CD4-positive, alpha-beta memory T cell (primary cell): ENCODE data around the gene CDH8. TPM values are rescaled to one million over a fixed set of nuclear protein-coding genes. Genes with fewer than 3 reads are reported as not detected.

Experiments used
- CTCF ChIA-PET: fragments of 350-600 bp; sonication (Branson Sonifier 250); formaldehyde crosslinking; loops from one replicate; lab custom pipeline; 2021; ENCODE audit warnings: inconsistent platforms; ENCODE audit not compliant: partially characterized antibody; lab: Charles Lee
- POLR2A ChIA-PET: fragments of 350-600 bp; sonication (Branson Sonifier 250); formaldehyde crosslinking; loops from one replicate; lab custom pipeline; 2021; ENCODE audit not compliant: partially characterized antibody; lab: Charles Lee
- DNase-seq, 5 donors: peaks; one replicate each; pipeline versions ENCODE4 v3.0.0 to v3.0.0-alpha.2; 2020 to 2022; ENCODE audit warnings: mixed read lengths in 1 of 5
- H3K27ac ChIP-seq: one replicate; pipeline ENCODE4 v1.7.0; 2013; ENCODE audit warnings: low read depth, low read length
- H3K27me3 ChIP-seq: 2 replicates; pipeline ENCODE4 v1.7.0; 2013; ENCODE audit warnings: mild to moderate bottlenecking, low read length, moderate library complexity; ENCODE audit not compliant: insufficient read depth
- H3K36me3 ChIP-seq: 2 replicates; pipeline ENCODE4 v1.7.0; 2013; ENCODE audit warnings: mild to moderate bottlenecking, low read length, moderate library complexity; ENCODE audit not compliant: insufficient read depth
- H3K4me1 ChIP-seq: 2 replicates; pipeline ENCODE4 v1.7.0; 2013; ENCODE audit warnings: mild to moderate bottlenecking, low read length, moderate library complexity; ENCODE audit not compliant: insufficient read depth
- H3K4me3 ChIP-seq, 2 donors: one replicate each; pipeline ENCODE4 v1.7.0; 2013; ENCODE audit warnings: low read length in 2 of 2, mild to moderate bottlenecking in 1 of 2
- H3K9me3 ChIP-seq, 2 donors: one replicate each; pipeline ENCODE4 v1.7.0; 2013; ENCODE audit warnings: low read length in 2 of 2, control low read depth in 1 of 2; ENCODE audit not compliant: control insufficient read depth in 1 of 2
- H3K27ac Mint-ChIP-seq, 7 donors: one replicate each; pipeline ENCODE4 v1.8.0; 2020 to 2021; ENCODE audit warnings: mixed read lengths in 7 of 7, mild to moderate bottlenecking in 6 of 7, inconsistent platforms in 3 of 7, moderate library complexity in 3 of 7
- H3K27me3 Mint-ChIP-seq, 2 donors: one replicate each; pipeline ENCODE4 v1.8.0; 2020 to 2021; ENCODE audit warnings: mixed read lengths in 2 of 2
- H3K36me3 Mint-ChIP-seq, 2 donors: one replicate each; pipeline ENCODE4 v1.8.0; 2020 to 2021; ENCODE audit warnings: mixed read lengths in 2 of 2, inconsistent platforms in 1 of 2, mild to moderate bottlenecking in 1 of 2
- H3K4me1 Mint-ChIP-seq, 4 donors: one replicate each; pipeline ENCODE4 v1.8.0; 2020 to 2021; ENCODE audit warnings: mixed read lengths in 4 of 4, mild to moderate bottlenecking in 1 of 4
- H3K4me3 Mint-ChIP-seq, 8 donors: one replicate each; pipeline ENCODE4 v1.8.0; 2020 to 2021; ENCODE audit warnings: mixed read lengths in 8 of 8, mild to moderate bottlenecking in 7 of 8, moderate library complexity in 6 of 8, inconsistent platforms in 3 of 8
- H3K9me3 Mint-ChIP-seq, 8 donors: one replicate each; pipeline ENCODE4 v1.8.0; 2020 to 2021; ENCODE audit warnings: mixed read lengths in 8 of 8, mild to moderate bottlenecking in 5 of 8, inconsistent platforms in 3 of 8, moderate library complexity in 1 of 8
- intact Hi-C: fragments of 100-400 bp; cut with micrococcal nuclease; formaldehyde crosslinking; loops from one replicate; pipeline ENCODE4 v1.15.1; 2023
- polyA plus RNA-seq, 2 donors: library from polyadenylated mRNA; unstranded; fragments of 300-500 nt; fragmentation: Illumina TruSeq; gene quantifications; one replicate each; pipeline ENCODE4 v1.2.3, GENCODE V29; 2021
- total RNA-seq, 2 experiments: library from RNA; stranded (reverse); gene quantifications; one replicate each; pipeline ENCODE4 v1.2.3, GENCODE V29; 2021

Gene CDH8
- total and polyA plus RNA-seq, 4 experiments from 2014 or later: not detected

GRCh38 chr16:61858988-61859387 lies 177.2 kb downstream of the CDH8 start:
- intact Hi-C loops: no loop called here
- H3K9me3 Mint-ChIP-seq: peaks cover 0 to 46% (median 29%) of the 10 kb centered on the region in 8 donors
- POLR2A ChIA-PET: no interaction called here
- no peaks in the 10 kb centered on the region for H3K36me3 Mint-ChIP-seq
- Histone ChIP-seq H3K4me1 (no peaks in the 10 kb centered on the region), H3K36me3 (no peaks in the 10 kb centered on the region), H3K9me3 (no peaks in the 10 kb centered on the region), H3K27ac (no peak overlapping the region), H3K27me3 (no peaks in the 10 kb centered on the region), H3K4me3 (no peak overlapping the region)
- no peaks in the 10 kb centered on the region for H3K27me3 Mint-ChIP-seq
- CTCF ChIA-PET: no interaction called here
- no peaks in the 10 kb centered on the region for H3K4me1 Mint-ChIP-seq
- no peak overlapping the region for H3K27ac Mint-ChIP-seq
- no peak for DNase-seq
- H3K4me3 Mint-ChIP-seq: no peak overlapping the region

GRCh38 chr16:61842666-61843065 lies 193.6 kb downstream of the CDH8 start:
- no peaks in the 10 kb centered on the region for H3K4me1 ChIP-seq
- CTCF ChIA-PET: no interaction called here
- Mint-ChIP-seq H3K27me3 (no peaks in the 10 kb centered on the region), H3K4me3 (no peak overlapping the region), H3K9me3 (peaks cover 0 to 36% (median 24%) of the 10 kb centered on the region in 8 donors), H3K4me1 (no peaks in the 10 kb centered on the region), H3K27ac (no peak overlapping the region), H3K36me3 (no peaks in the 10 kb centered on the region)
- H3K27ac ChIP-seq: no peak overlapping the region
- no peaks in the 10 kb centered on the region for H3K27me3 ChIP-seq
- POLR2A ChIA-PET: no interaction called here
- no peak overlapping the region for H3K4me3 ChIP-seq
- no peak for DNase-seq
- H3K36me3 ChIP-seq: no peaks in the 10 kb centered on the region
- intact Hi-C loops: no loop called here
- H3K9me3 ChIP-seq: peaks cover 0 to 8% of the 10 kb centered on the region in 2 donors

- intact Hi-C loops: no loop called here
- peaks cover 0 to 7% of the 10 kb centered on the region in 2 donors for H3K9me3 ChIP-seq
- no peak overlapping the region for H3K27ac ChIP-seq
- no peak for DNase-seq
- no peak overlapping the region for H3K4me3 ChIP-seq
- POLR2A ChIA-PET: no interaction called here
- no peaks in the 10 kb centered on the region for H3K27me3 ChIP-seq
- Mint-ChIP-seq H3K4me1 (no peaks in the 10 kb centered on the region), H3K27ac (no peak overlapping the region), H3K36me3 (no peaks in the 10 kb centered on the region), H3K4me3 (no peak overlapping the region), H3K27me3 (no peaks in the 10 kb centered on the region), H3K9me3 (peaks cover 0 to 42% (median 25%) of the 10 kb centered on the region in 8 donors)
- no peaks in the 10 kb centered on the region for H3K36me3 ChIP-seq
- no peaks in the 10 kb centered on the region for H3K4me1 ChIP-seq
- CTCF ChIA-PET: no interaction called here
These were observed 199.3 kb downstream of the CDH8 start for GRCh38 chr16:61836804-61837393.

GRCh38 chr16:61834082-61834481 lies 202.2 kb downstream of the CDH8 start:
- Mint-ChIP-seq H3K4me1 (no peaks in the 10 kb centered on the region), H3K36me3 (no peaks in the 10 kb centered on the region), H3K27me3 (no peaks in the 10 kb centered on the region), H3K27ac (peak overlapping the region in 1 of 7 donors; percentile 82), H3K9me3 (peaks cover 0 to 50% (median 23%) of the 10 kb centered on the region in 8 donors), H3K4me3 (no peak overlapping the region)
- H3K36me3 ChIP-seq: no peaks in the 10 kb centered on the region
- ChIA-PET POLR2A (no interaction called here), CTCF (no interaction called here)
- no peaks in the 10 kb centered on the region for H3K27me3 ChIP-seq
- H3K4me3 ChIP-seq: no peak overlapping the region
- DNase-seq: no peak
- H3K9me3 ChIP-seq: peaks cover 0 to 7% of the 10 kb centered on the region in 2 donors
- H3K4me1 ChIP-seq: no peaks in the 10 kb centered on the region
- intact Hi-C loops: no loop called here
- no peak overlapping the region for H3K27ac ChIP-seq

DNA sequence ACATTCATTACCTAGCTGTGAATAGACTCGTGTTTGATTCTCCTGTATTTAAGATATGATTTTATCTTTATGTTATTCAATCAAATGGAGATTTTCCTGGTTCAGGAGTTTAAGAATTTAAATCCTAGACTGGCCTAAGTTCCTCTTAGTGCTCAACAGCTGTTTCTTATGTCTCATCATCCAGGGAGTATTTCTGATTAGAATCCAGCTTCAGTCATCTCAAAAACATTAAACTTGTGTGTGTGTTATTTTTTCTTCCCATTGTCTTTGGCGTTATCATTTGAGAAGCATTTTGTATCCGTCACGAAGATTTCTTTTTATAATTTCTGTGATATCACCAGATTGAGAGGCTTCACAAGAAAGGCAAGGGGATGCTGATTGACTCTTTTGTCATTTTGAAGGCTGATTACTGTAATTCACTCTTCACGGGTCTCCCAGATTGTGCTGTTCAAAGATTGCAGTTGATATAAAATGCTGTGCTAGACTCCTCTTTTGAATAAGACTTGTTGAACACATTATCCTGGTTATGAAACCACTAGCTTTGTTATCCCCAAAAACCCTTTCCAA lies 204.8 kb downstream of the CDH8 start:
- ChIA-PET CTCF (no interaction called here), POLR2A (no interaction called here)
- no peak overlapping the region for H3K27ac ChIP-seq
- Mint-ChIP-seq H3K4me1 (no peaks in the 10 kb centered on the region), H3K36me3 (no peaks in the 10 kb centered on the region), H3K9me3 (peaks cover 0 to 44% (median 17%) of the 10 kb centered on the region in 8 donors), H3K27ac (no peak overlapping the region), H3K27me3 (no peaks in the 10 kb centered on the region), H3K4me3 (no peak overlapping the region)
- intact Hi-C loops: no loop called here
- H3K4me3 ChIP-seq: no peak overlapping the region
- H3K36me3 ChIP-seq: no peaks in the 10 kb centered on the region
- H3K9me3 ChIP-seq: no peaks in the 10 kb centered on the region
- no peaks in the 10 kb centered on the region for H3K27me3 ChIP-seq
- no peaks in the 10 kb centered on the region for H3K4me1 ChIP-seq
- no peak for DNase-seq

DNA sequence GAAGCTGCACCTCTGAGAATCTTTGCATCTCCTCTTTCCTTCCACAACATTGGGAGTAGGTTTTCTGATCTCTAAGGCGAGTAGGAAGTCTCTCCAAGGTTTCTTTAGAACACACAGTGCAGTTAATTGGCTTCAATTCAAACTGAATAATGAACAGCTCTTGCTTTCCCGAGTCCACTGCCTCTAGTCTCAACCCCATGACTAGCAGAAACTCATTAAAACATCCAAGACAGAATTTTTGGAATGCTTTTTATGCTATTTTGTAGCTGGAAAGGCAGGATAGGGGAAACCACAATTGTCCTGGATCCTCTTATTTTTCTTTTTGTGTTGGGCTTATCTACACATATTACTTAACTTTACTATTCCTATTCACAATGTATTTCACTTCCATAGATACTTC lies 206.6 kb downstream of the CDH8 start:
- Histone ChIP-seq H3K36me3 (no peaks in the 10 kb centered on the region), H3K9me3 (no peaks in the 10 kb centered on the region), H3K4me3 (no peak overlapping the region), H3K27ac (no peak overlapping the region), H3K4me1 (no peaks in the 10 kb centered on the region), H3K27me3 (no peaks in the 10 kb centered on the region)
- Mint-ChIP-seq H3K9me3 (peaks cover 0 to 34% (median 17%) of the 10 kb centered on the region in 8 donors), H3K36me3 (no peaks in the 10 kb centered on the region), H3K4me3 (no peak overlapping the region), H3K27me3 (no peaks in the 10 kb centered on the region), H3K27ac (no peak overlapping the region), H3K4me1 (no peaks in the 10 kb centered on the region)
- CTCF ChIA-PET: no interaction called here
- POLR2A ChIA-PET: no interaction called here
- no peak for DNase-seq
- intact Hi-C loops: no loop called here

DNA sequence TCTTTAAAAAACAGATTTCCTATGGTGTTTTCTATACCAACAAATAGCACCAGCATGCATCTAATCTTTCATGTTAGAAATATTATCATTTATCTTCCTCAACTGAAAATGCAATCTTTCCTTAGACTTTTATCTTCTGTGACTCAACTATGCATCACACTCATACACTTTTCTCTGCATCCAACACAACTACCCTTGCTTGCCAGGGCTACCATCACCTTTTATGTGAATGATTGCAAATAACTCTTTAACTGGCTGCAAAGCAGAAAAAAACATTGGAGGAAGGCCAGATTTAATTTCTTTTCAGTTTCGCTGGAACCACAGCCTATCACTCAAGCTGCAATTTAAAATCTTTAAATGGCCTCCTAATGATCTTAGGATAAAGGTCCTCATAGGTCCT lies 212.9 kb downstream of the CDH8 start:
- H3K27ac Mint-ChIP-seq: no peak overlapping the region
- Histone ChIP-seq H3K27ac (no peak overlapping the region), H3K36me3 (no peaks in the 10 kb centered on the region), H3K4me1 (no peaks in the 10 kb centered on the region), H3K9me3 (no peaks in the 10 kb centered on the region), H3K4me3 (no peak overlapping the region), H3K27me3 (no peaks in the 10 kb centered on the region)
- ChIA-PET POLR2A (no interaction called here), CTCF (no interaction called here)
- H3K9me3 Mint-ChIP-seq: peaks cover 3 to 28% (median 21%) of the 10 kb centered on the region in 8 donors
- intact Hi-C loops: no loop called here
- no peaks in the 10 kb centered on the region for H3K36me3 Mint-ChIP-seq
- DNase-seq: no peak
- H3K4me1 Mint-ChIP-seq: no peaks in the 10 kb centered on the region
- no peaks in the 10 kb centered on the region for H3K27me3 Mint-ChIP-seq
- H3K4me3 Mint-ChIP-seq: no peak overlapping the region
